WTC11 (cell line): Measurements from ENCODE around the gene STRN4.

Source experiments
- CTCF ChIP-seq: fragments of 200-600 bp; IDR thresholded peaks from 2 replicates; pipeline ENCODE4 v1.8.0; 2022; ENCODE audit warnings: antibody characterized with exemption
- ELF4 ChIP-seq: sonication (generic); formaldehyde crosslinking; IDR thresholded peaks from 2 replicates; pipeline ENCODE4 v1.8.1; 2022; ENCODE audit warnings: low read depth, mild to moderate bottlenecking, moderate library complexity, missing genetic modification reagents
- FOXP1 ChIP-seq: sonication (generic); formaldehyde crosslinking; IDR thresholded peaks from 2 replicates; pipeline ENCODE4 v1.8.0; 2022; ENCODE audit warnings: missing genetic modification reagents, mild to moderate bottlenecking, moderate library complexity, borderline replicate concordance
- MAX ChIP-seq: sonication (generic); formaldehyde crosslinking; IDR thresholded peaks from 2 replicates; pipeline ENCODE4 v1.8.0; 2022; ENCODE audit warnings: mild to moderate bottlenecking, missing genetic modification reagents
- USF2 ChIP-seq: sonication (generic); formaldehyde crosslinking; IDR thresholded peaks from 2 replicates; pipeline ENCODE4 v1.8.1; 2023; ENCODE audit warnings: mild to moderate bottlenecking, missing genetic modification reagents, moderate library complexity
- ZNF219 ChIP-seq: sonication (generic); formaldehyde crosslinking; IDR thresholded peaks from 2 replicates; pipeline ENCODE4 v1.8.0; 2023; ENCODE audit warnings: missing genetic modification reagents, mild to moderate bottlenecking, borderline replicate concordance

- TF ChIP-seq USF2 (CRISPR knock-in tag) (no peak), CTCF (no peak), MAX (CRISPR knock-in tag) (no peak), ZNF219 (CRISPR knock-in tag) (no peak), ELF4 (CRISPR knock-in tag) (no peak), FOXP1 (CRISPR knock-in tag) (no peak)
Measured at GRCh38 chr19:46759817-46760333, 13.6 kb upstream of the STRN4 start.
